Astrocyte (in vitro differentiated cells and primary cell): Measurements from ENCODE around the gene JPH3.

Experiments
- EZH2 ChIP-seq: IDR thresholded peaks from 2 replicates; pipeline ENCODE4 v1.6.1; 2012; ENCODE audit warnings: mild to moderate bottlenecking, low read length, inconsistent platforms; ENCODE audit not compliant: insufficient read depth
- TF ChIP-seq, protein P1 (sequence below): IDR thresholded peaks from 2 replicates; pipeline ENCODE4 v1.5.1; 2011; ENCODE audit warnings: low read depth, mild to moderate bottlenecking, inconsistent platforms, low read length, moderate library complexity; ENCODE audit not compliant: insufficient read depth

GRCh38 chr16:87746178-87746577, 143.9 kb downstream of the JPH3 start:
- TF ChIP-seq, protein P1, sequence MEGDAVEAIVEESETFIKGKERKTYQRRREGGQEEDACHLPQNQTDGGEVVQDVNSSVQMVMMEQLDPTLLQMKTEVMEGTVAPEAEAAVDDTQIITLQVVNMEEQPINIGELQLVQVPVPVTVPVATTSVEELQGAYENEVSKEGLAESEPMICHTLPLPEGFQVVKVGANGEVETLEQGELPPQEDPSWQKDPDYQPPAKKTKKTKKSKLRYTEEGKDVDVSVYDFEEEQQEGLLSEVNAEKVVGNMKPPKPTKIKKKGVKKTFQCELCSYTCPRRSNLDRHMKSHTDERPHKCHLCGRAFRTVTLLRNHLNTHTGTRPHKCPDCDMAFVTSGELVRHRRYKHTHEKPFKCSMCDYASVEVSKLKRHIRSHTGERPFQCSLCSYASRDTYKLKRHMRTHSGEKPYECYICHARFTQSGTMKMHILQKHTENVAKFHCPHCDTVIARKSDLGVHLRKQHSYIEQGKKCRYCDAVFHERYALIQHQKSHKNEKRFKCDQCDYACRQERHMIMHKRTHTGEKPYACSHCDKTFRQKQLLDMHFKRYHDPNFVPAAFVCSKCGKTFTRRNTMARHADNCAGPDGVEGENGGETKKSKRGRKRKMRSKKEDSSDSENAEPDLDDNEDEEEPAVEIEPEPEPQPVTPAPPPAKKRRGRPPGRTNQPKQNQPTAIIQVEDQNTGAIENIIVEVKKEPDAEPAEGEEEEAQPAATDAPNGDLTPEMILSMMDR = no peak
- no peak for TF ChIP-seq EZH2
